ENCODE results near the gene CAMSAP1. TPM values are rescaled to one million over a fixed set of nuclear protein-coding genes. Genes with fewer than 3 reads are reported as not detected.

Gene CAMSAP1, protein sequence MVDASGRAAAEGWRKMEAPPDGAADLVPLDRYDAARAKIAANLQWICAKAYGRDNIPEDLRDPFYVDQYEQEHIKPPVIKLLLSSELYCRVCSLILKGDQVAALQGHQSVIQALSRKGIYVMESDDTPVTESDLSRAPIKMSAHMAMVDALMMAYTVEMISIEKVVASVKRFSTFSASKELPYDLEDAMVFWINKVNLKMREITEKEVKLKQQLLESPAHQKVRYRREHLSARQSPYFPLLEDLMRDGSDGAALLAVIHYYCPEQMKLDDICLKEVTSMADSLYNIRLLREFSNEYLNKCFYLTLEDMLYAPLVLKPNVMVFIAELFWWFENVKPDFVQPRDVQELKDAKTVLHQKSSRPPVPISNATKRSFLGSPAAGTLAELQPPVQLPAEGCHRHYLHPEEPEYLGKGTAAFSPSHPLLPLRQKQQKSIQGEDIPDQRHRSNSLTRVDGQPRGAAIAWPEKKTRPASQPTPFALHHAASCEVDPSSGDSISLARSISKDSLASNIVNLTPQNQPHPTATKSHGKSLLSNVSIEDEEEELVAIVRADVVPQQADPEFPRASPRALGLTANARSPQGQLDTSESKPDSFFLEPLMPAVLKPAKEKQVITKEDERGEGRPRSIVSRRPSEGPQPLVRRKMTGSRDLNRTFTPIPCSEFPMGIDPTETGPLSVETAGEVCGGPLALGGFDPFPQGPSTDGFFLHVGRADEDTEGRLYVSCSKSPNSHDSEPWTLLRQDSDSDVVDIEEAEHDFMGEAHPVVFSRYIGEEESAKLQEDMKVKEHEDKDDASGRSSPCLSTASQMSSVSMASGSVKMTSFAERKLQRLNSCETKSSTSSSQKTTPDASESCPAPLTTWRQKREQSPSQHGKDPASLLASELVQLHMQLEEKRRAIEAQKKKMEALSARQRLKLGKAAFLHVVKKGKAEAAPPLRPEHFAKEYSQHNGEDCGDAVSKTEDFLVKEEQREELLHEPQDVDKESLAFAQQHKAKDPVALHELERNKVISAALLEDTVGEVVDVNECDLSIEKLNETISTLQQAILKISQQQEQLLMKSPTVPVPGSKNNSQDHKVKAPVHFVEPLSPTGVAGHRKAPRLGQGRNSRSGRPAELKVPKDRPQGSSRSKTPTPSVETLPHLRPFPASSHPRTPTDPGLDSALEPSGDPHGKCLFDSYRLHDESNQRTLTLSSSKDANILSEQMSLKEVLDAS (N-terminal part only)
- 62.4 to 64.4 TPM (median 63.3 TPM) in 3 replicates for total RNA-seq

DNA sequence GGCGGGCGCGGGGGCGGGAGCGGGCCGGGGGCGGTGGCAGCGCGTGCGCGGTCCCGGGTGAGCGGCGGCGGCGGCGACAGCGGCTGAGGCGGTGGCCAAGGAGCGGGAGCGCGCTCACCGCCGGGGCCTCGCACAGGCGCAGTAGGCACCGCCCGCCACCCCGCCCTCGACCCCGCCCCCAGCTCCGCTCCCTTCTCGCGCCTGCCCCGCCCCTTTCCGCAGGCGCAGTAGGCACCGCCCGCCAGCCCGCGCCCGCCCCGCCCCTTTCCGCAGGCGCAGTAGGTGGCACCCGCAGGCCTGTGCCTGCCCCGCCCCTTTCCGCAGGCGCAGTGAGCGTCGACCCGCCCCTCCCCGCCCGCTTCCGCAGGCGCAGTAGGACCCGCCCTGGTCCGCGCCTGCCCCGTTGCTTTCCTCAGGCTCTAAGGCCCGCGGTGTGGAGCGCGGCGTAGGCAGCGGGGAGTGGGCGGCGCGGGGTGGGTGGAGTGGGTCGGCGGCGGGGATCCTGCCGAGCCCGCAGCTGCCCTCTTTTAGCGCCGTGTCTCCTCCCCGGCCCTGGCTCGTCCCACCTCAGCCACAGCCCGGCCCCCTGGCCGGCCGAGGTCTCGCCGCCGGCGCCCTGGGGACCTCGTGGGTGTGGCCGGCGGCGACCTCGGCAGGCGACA, at the start of gene CAMSAP1:
CAMSAP1 (minus strand) TSS at position 116 of the 662 bp plus-strand sequence. CDS start 387 bp downstream, outside the sequence.
- DNase-seq (ENCODE audit: low spot score in 2 of 2, unreplicated experiment in 2 of 2), result peak; percentile 95 to 96
- TF ChIP-seq, protein P1, sequence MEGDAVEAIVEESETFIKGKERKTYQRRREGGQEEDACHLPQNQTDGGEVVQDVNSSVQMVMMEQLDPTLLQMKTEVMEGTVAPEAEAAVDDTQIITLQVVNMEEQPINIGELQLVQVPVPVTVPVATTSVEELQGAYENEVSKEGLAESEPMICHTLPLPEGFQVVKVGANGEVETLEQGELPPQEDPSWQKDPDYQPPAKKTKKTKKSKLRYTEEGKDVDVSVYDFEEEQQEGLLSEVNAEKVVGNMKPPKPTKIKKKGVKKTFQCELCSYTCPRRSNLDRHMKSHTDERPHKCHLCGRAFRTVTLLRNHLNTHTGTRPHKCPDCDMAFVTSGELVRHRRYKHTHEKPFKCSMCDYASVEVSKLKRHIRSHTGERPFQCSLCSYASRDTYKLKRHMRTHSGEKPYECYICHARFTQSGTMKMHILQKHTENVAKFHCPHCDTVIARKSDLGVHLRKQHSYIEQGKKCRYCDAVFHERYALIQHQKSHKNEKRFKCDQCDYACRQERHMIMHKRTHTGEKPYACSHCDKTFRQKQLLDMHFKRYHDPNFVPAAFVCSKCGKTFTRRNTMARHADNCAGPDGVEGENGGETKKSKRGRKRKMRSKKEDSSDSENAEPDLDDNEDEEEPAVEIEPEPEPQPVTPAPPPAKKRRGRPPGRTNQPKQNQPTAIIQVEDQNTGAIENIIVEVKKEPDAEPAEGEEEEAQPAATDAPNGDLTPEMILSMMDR (IDR thresholded peaks at IDR 0.05; ENCODE audit: unreplicated experiment), result no peak
- Mint-ChIP-seq H3K27ac (peak within 1 kb of the TSS; percentile 95), H3K4me1 (peaks cover 48% of the 10 kb centered on the region), H3K4me3 (peak within 1 kb of the TSS; percentile 86), H3K27me3 (ENCODE audit: low read depth) (no peaks in the 10 kb centered on the region), H3K9me3 (peaks cover 17% of the 10 kb centered on the region), H3K36me3 (peaks cover 25% of the 10 kb centered on the region)

DNA sequence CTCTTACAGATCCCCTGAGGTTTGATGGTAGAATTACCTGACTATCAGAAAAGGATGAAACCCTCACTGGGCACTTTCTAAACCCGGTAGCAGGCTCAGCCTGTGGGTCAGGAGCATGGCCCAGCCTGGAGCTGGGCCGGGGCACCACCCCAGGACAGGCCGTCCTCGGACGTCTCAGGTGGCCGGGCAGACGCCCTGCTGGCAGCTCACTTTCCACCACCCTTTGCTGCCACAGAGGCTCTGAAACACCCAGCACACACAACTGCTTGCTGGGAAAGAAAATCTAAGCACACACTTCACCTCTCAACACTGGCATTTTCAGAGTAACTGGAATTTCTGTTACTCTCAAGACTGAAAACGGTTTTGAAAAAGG, 49.4 kb upstream of the CAMSAP1 start:
- no peak for DNase-seq (ENCODE audit: low spot score in 2 of 2, unreplicated experiment in 2 of 2)
- Mint-ChIP-seq H3K27ac (no peak overlapping the region), H3K36me3 (peaks cover 15% of the 10 kb centered on the region), H3K27me3 (ENCODE audit: low read depth) (no peaks in the 10 kb centered on the region), H3K4me1 (peaks cover 20% of the 10 kb centered on the region), H3K4me3 (no peak overlapping the region), H3K9me3 (no peaks in the 10 kb centered on the region)
- TF ChIP-seq, protein P1 (IDR thresholded peaks at IDR 0.05; ENCODE audit: unreplicated experiment), result no peak

DNA sequence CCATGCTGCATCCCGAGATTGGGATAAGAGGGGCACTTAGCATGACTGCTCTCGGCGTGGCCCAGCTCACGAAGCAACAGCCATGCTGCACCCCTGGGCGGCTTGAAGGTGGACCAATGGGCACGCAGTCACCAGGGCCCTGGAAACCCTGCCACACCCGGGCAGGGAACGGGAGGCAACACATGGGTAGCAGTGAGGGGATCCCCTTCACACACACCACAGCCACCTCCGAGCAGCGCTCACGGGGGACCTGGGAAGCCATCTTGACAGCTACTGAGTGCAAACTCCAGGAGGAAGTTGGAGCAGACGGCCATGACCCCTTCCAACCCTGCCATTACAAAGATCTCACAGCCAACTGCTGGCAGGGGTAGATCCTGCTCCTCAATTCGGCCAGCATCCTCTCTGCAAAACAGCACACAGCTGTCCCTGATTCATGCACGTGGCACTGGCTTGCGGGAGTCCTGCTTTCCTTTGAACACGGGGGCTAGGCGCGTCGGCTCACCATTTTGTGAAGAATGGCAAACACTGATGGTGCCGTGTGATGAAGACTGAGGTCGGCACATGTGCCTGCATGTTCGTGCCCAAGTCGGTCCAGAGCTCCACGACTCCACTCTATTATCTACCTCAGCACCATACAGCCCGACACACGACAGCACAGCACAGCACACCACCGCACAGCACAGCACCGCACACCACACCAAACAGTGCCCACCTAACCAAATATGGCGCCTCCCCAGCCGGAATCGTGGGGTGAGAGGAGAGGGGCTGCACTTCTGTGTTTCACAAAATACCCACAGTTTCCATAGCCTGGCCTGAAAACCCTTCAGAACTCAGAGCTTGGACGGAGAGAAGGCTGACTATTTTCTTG, 48.8 kb upstream of the CAMSAP1 start:
- Mint-ChIP-seq H3K27me3 (ENCODE audit: low read depth) (no peaks in the 10 kb centered on the region), H3K9me3 (no peaks in the 10 kb centered on the region), H3K4me3 (no peak overlapping the region), H3K4me1 (peaks cover 16% of the 10 kb centered on the region), H3K27ac (no peak overlapping the region), H3K36me3 (peaks cover 15% of the 10 kb centered on the region)
- TF ChIP-seq, protein P1 (IDR thresholded peaks at IDR 0.05; ENCODE audit: unreplicated experiment), result no peak
- no peak for DNase-seq (ENCODE audit: low spot score in 2 of 2, unreplicated experiment in 2 of 2)

DNA sequence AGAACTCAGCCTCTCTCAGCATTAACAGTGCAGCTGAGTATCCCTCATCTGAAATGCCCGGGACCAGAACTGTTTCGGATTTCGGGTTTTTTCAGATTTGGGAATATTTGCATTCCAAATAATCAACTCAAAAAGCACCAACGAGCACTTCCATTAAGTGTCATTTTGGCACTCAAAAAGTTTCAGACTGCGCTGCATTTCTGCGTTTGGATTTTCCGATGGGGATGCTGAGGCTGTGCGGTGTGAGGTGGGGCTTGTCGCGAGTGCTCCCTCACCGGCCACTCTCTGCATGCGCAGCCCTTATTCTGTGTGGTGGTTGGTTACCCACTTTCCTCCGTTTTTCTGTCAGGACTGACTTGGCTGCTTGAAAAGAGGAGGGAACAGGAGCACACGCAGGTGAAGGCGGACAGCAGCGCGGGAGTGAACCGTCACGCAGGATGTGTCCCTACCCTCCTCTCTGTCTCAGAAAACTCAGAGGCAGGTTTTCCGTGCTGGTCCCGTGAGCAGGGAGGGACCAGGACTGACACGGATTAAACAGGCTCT, 45.4 kb upstream of the CAMSAP1 start:
- TF ChIP-seq, protein P1 (IDR thresholded peaks at IDR 0.05; ENCODE audit: unreplicated experiment), result no peak
- peaks cover 17% of the 10 kb centered on the region for H3K36me3 Mint-ChIP-seq
- peaks cover 29% of the 10 kb centered on the region for H3K4me1 Mint-ChIP-seq
- peak overlapping the region; percentile 77 for H3K27ac Mint-ChIP-seq
- H3K27me3 Mint-ChIP-seq (ENCODE audit: low read depth), result no peaks in the 10 kb centered on the region
- DNase-seq (ENCODE audit: low spot score in 2 of 2, unreplicated experiment in 2 of 2), result no peak
- no peak overlapping the region for H3K4me3 Mint-ChIP-seq
- no peaks in the 10 kb centered on the region for H3K9me3 Mint-ChIP-seq
